Esophagus squamous epithelium (tissue), 5 donors: Measurements from ENCODE around the gene POMP. TPM values are rescaled to one million over a fixed set of nuclear protein-coding genes. Genes with fewer than 3 reads are reported as not detected.
A peak's percentile ranks its signal among the peaks of the same experiment; 100 is the strongest.

ENCODE experiments used
- DNase-seq: peaks from one replicate; lab custom pipeline; 2025; lab: John Stamatoyannopoulos, UW
- H3K27ac ChIP-seq, 4 donors: fragments of 200-600 bp; sonication (generic); one replicate each; pipeline ENCODE4 v1.5.1; 2016 to 2019; ENCODE audit warnings: mild to moderate bottlenecking in 1 of 4
- H3K27me3 ChIP-seq, 4 donors: fragments of 200-600 bp; sonication (generic); 1 replicate in 3 of 4; 2 replicates in 1 of 4; pipeline versions ENCODE4 v1.5.1 to v1.6.0; 2017 to 2021; ENCODE audit warnings: antibody characterized with exemption in 1 of 4
- H3K36me3 ChIP-seq, 3 donors: fragments of 200-600 bp; sonication (generic); one replicate each; pipeline ENCODE4 v1.5.1; 2016 to 2019
- H3K4me1 ChIP-seq, 3 donors: fragments of 200-600 bp; sonication (generic); one replicate each; pipeline ENCODE4 v1.5.1; 2017 to 2019
- H3K4me3 ChIP-seq, 4 donors: fragments of 200-600 bp; sonication (generic); 1 replicate in 3 of 4; 2 replicates in 1 of 4; pipeline ENCODE4 v1.5.1; 2016 to 2019; ENCODE audit warnings: mild to moderate bottlenecking in 2 of 4, moderate library complexity in 1 of 4
- H3K9me3 ChIP-seq, 3 donors: fragments of 200-600 bp; sonication (generic); one replicate each; pipeline ENCODE4 v1.5.1; 2016 to 2019
- POLR2A ChIP-seq, 4 donors: fragments of 450-650 bp; IDR thresholded peaks; one replicate each; pipeline ENCODE4 v1.6.1; 2017; ENCODE audit warnings: antibody characterized with exemption in 4 of 4, mild to moderate bottlenecking in 4 of 4, moderate library complexity in 3 of 4
- WGBS, 2 donors: methylation state at CpG; one replicate each; pipeline ENCODE4 v1.1.5; 2018; 5-methylcytosine and 5-hydroxymethylcytosine counted together
- intact Hi-C: fragments of 100-400 bp; cut with DNase I; formaldehyde crosslinking; loops from one replicate; pipeline ENCODE4 v1.15.0; 2022
- total RNA-seq, 4 donors: library from RNA; depleted of rRNA; stranded (reverse); fragments of >200 nt; gene quantifications; one replicate each; pipeline ENCODE4 v1.1.0, GENCODE V29; 2016
- TF ChIP-seq, protein P1 (sequence below), 6 experiments: fragments of 450-650 bp in 4 of 6; fragments of 200-600 bp in 2 of 6; sonication (generic) in 2 of 6; IDR thresholded peaks; one replicate each; pipeline ENCODE4 v1.5.1; 2016 to 2019; ENCODE audit warnings: antibody characterized with exemption in 6 of 6, mild to moderate bottlenecking in 4 of 6, moderate library complexity in 4 of 6
- donor health status: DM: yes; HTN: yes; CAD: no.

Gene POMP
- total RNA-seq, 4 donors from 2014 or later: 42.8 to 79.4 (median 65.3) TPM

- 44 to 64% methylated on average over 1 of the region's 1 CpG for WGBS, 2 donors
Observed at GRCh38 chr13:28653111-28653510, 5.8 kb upstream of the POMP start.

GRCh38 chr13:28654276-28654675 lies 4.7 kb upstream of the POMP start:
- intact Hi-C loops: no loop called here

More at GRCh38 chr13:28653111-28653510, 5.8 kb upstream of the POMP start:
- Histone ChIP-seq H3K27ac (no peak overlapping the region), H3K9me3 (no peaks in the 10 kb centered on the region), H3K36me3 (no peaks in the 10 kb centered on the region), H3K4me1 (peaks cover 6 to 25% (median 7%) of the 10 kb centered on the region in 3 donors), H3K27me3 (no peaks in the 10 kb centered on the region), H3K4me3 (no peak overlapping the region)
- intact Hi-C loops: no loop called here
- TF ChIP-seq POLR2A (IDR thresholded peaks at IDR 0.05): no peak
- TF ChIP-seq, protein P1, sequence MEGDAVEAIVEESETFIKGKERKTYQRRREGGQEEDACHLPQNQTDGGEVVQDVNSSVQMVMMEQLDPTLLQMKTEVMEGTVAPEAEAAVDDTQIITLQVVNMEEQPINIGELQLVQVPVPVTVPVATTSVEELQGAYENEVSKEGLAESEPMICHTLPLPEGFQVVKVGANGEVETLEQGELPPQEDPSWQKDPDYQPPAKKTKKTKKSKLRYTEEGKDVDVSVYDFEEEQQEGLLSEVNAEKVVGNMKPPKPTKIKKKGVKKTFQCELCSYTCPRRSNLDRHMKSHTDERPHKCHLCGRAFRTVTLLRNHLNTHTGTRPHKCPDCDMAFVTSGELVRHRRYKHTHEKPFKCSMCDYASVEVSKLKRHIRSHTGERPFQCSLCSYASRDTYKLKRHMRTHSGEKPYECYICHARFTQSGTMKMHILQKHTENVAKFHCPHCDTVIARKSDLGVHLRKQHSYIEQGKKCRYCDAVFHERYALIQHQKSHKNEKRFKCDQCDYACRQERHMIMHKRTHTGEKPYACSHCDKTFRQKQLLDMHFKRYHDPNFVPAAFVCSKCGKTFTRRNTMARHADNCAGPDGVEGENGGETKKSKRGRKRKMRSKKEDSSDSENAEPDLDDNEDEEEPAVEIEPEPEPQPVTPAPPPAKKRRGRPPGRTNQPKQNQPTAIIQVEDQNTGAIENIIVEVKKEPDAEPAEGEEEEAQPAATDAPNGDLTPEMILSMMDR (IDR thresholded peaks at IDR 0.05): no peak
- no peak for DNase-seq

GRCh38 chr13:28655561-28655960 lies 3.4 kb upstream of the POMP start:
- intact Hi-C loops: no loop called here
- Histone ChIP-seq H3K9me3 (no peaks in the 10 kb centered on the region), H3K4me3 (no peak overlapping the region), H3K4me1 (peaks cover 15 to 40% (median 18%) of the 10 kb centered on the region in 3 donors), H3K36me3 (no peaks in the 10 kb centered on the region), H3K27me3 (no peaks in the 10 kb centered on the region), H3K27ac (no peak overlapping the region)
- 66 to 67% methylated on average over 3 of the region's 3 CpGs for WGBS, 2 donors
- no peak for TF ChIP-seq POLR2A (IDR thresholded peaks at IDR 0.05)
- TF ChIP-seq, protein P1 (IDR thresholded peaks at IDR 0.05): no peak
- DNase-seq: no peak

More at GRCh38 chr13:28654276-28654675, 4.7 kb upstream of the POMP start:
- DNase-seq: no peak
- H3K4me3 ChIP-seq: no peak overlapping the region
- H3K4me1 ChIP-seq: peaks cover 7 to 28% (median 10%) of the 10 kb centered on the region in 3 donors
- TF ChIP-seq, protein P1 (IDR thresholded peaks at IDR 0.05): no peak
- TF ChIP-seq POLR2A (IDR thresholded peaks at IDR 0.05): no peak
- WGBS, 2 donors: 96 to 100% methylated on average over 1 of the region's 1 CpG
- H3K27me3 ChIP-seq: no peaks in the 10 kb centered on the region
- H3K36me3 ChIP-seq: no peaks in the 10 kb centered on the region
- no peaks in the 10 kb centered on the region for H3K9me3 ChIP-seq
- H3K27ac ChIP-seq: no peak overlapping the region

GRCh38 chr13:28657784-28658538 lies 969 bp upstream of the POMP start:
- peak overlapping the region; percentile 76 to 99 (median 86) for H3K4me3 ChIP-seq
- H3K9me3 ChIP-seq: no peaks in the 10 kb centered on the region
- TF ChIP-seq, protein P1 (IDR thresholded peaks at IDR 0.05): peak in 1 of 6 experiments; percentile 7
- TF ChIP-seq POLR2A (IDR thresholded peaks at IDR 0.05): no peak
- peaks cover 0 to 15% (median 11%) of the 10 kb centered on the region in 3 donors for H3K36me3 ChIP-seq
- H3K27ac ChIP-seq: peak overlapping the region; percentile 91 to 98 (median 94)
- H3K4me1 ChIP-seq: peaks cover 19 to 56% (median 23%) of the 10 kb centered on the region in 3 donors
- intact Hi-C loops: no loop called here
- DNase-seq: no peak
- H3K27me3 ChIP-seq: no peaks in the 10 kb centered on the region
- 36 to 37% methylated on average over 12 of the region's 12 CpGs for WGBS, 2 donors

- peak overlapping the region; percentile 91 to 98 (median 94) for H3K27ac ChIP-seq
- TF ChIP-seq, protein P1 (IDR thresholded peaks at IDR 0.05): no peak
- no peak for TF ChIP-seq POLR2A (IDR thresholded peaks at IDR 0.05)
- H3K4me3 ChIP-seq: peak overlapping the region; percentile 76 to 99 (median 86)
- peaks cover 19 to 56% (median 23%) of the 10 kb centered on the region in 3 donors for H3K4me1 ChIP-seq
- 0 to 1% methylated on average over 8 of the region's 8 CpGs for WGBS, 2 donors
- intact Hi-C loops: no loop called here
- H3K9me3 ChIP-seq: no peaks in the 10 kb centered on the region
- peaks cover 4 to 20% (median 16%) of the 10 kb centered on the region in 3 donors for H3K36me3 ChIP-seq
- no peak for DNase-seq
- no peaks in the 10 kb centered on the region for H3K27me3 ChIP-seq
Observed at GRCh38 chr13:28658539-28658795, 463 bp upstream of the POMP start.
